ENCODE results near the gene ZMAT3.
"Not testable (repeated sequence)": the region's sequence is repeated elsewhere in the genome, so short reads cannot be mapped to it uniquely, and the experiment has no call there.

ZMAT3 gene

GRCh38 chr3:179079537-179079936 lies 7.9 kb upstream of the ZMAT3 start:
- Mint-ChIP-seq H3K36me3 (no peaks in the 10 kb centered on the region), H3K4me1 (peaks cover 32% of the 10 kb centered on the region), H3K27me3 (no peaks in the 10 kb centered on the region), H3K9me3 (no peaks in the 10 kb centered on the region), H3K27ac (no peak overlapping the region), H3K4me3 (no peak overlapping the region)
- ATAC-seq: no peak

GRCh38 chr3:179076243-179077027 lies 4.8 kb upstream of the ZMAT3 start:
- Mint-ChIP-seq H3K4me3 (no peak overlapping the region), H3K36me3 (no peaks in the 10 kb centered on the region), H3K9me3 (no peaks in the 10 kb centered on the region), H3K27ac (peak overlapping the region; percentile 31), H3K27me3 (no peaks in the 10 kb centered on the region), H3K4me1 (peaks cover 36% of the 10 kb centered on the region)
- ATAC-seq: no peak

GRCh38 chr3:179074656-179075055 lies 3.0 kb upstream of the ZMAT3 start:
- peak; percentile 85 for ATAC-seq
- Mint-ChIP-seq H3K4me1 (peaks cover 41% of the 10 kb centered on the region), H3K36me3 (no peaks in the 10 kb centered on the region), H3K9me3 (no peaks in the 10 kb centered on the region), H3K27me3 (no peaks in the 10 kb centered on the region), H3K27ac (peak overlapping the region; percentile 49), H3K4me3 (no peak overlapping the region)

GRCh38 chr3:179073816-179074215 lies 2.2 kb upstream of the ZMAT3 start:
- no peaks in the 10 kb centered on the region for H3K9me3 Mint-ChIP-seq
- peak overlapping the region; percentile 49 for H3K27ac Mint-ChIP-seq
- H3K4me1 Mint-ChIP-seq: peaks cover 48% of the 10 kb centered on the region
- H3K27me3 Mint-ChIP-seq: no peaks in the 10 kb centered on the region
- no peak for ATAC-seq
- H3K4me3 Mint-ChIP-seq: no peak overlapping the region
- H3K36me3 Mint-ChIP-seq: no peaks in the 10 kb centered on the region

- Mint-ChIP-seq H3K36me3 (peaks cover 11% of the 10 kb centered on the region), H3K9me3 (no peaks in the 10 kb centered on the region), H3K27ac (peak overlapping the region; percentile 81), H3K4me3 (peak overlapping the region; percentile 90), H3K4me1 (peaks cover 58% of the 10 kb centered on the region), H3K27me3 (no peaks in the 10 kb centered on the region)
- peak; percentile 46 for ATAC-seq
Measured at GRCh38 chr3:179072100-179072438, 460 bp upstream of the ZMAT3 start.

- Mint-ChIP-seq H3K9me3 (no peaks in the 10 kb centered on the region), H3K27ac (peak overlapping the region; percentile 81), H3K36me3 (peaks cover 20% of the 10 kb centered on the region), H3K4me3 (peak overlapping the region; percentile 90), H3K27me3 (no peaks in the 10 kb centered on the region), H3K4me1 (peaks cover 58% of the 10 kb centered on the region)
- ATAC-seq: no peak
Measured at GRCh38 chr3:179071027-179071322, 634 bp downstream of the ZMAT3 start.

GRCh38 chr3:179069762-179070390 lies 1.7 kb downstream of the ZMAT3 start:
- Mint-ChIP-seq H3K9me3 (no peaks in the 10 kb centered on the region), H3K4me3 (no peak overlapping the region), H3K36me3 (peaks cover 27% of the 10 kb centered on the region), H3K27ac (no peak overlapping the region), H3K4me1 (peaks cover 56% of the 10 kb centered on the region), H3K27me3 (no peaks in the 10 kb centered on the region)
- no peak for ATAC-seq

- Mint-ChIP-seq H3K27me3 (no peaks in the 10 kb centered on the region), H3K4me3 (peak overlapping the region; percentile 2), H3K4me1 (peaks cover 51% of the 10 kb centered on the region), H3K27ac (peak overlapping the region; percentile 17), H3K36me3 (peaks cover 35% of the 10 kb centered on the region), H3K9me3 (no peaks in the 10 kb centered on the region)
- ATAC-seq: no peak
Measured at GRCh38 chr3:179068779-179069530, 2.7 kb downstream of the ZMAT3 start.

GRCh38 chr3:179067839-179068238 lies 3.8 kb downstream of the ZMAT3 start:
- Mint-ChIP-seq H3K4me1 (peaks cover 42% of the 10 kb centered on the region), H3K4me3 (no peak overlapping the region), H3K36me3 (peaks cover 35% of the 10 kb centered on the region), H3K27me3 (no peaks in the 10 kb centered on the region), H3K27ac (no peak overlapping the region), H3K9me3 (no peaks in the 10 kb centered on the region)
- no peak for ATAC-seq

- Mint-ChIP-seq H3K36me3 (peaks cover 38% of the 10 kb centered on the region), H3K27me3 (no peaks in the 10 kb centered on the region), H3K4me1 (peaks cover 43% of the 10 kb centered on the region), H3K27ac (no peak overlapping the region), H3K9me3 (no peaks in the 10 kb centered on the region), H3K4me3 (no peak overlapping the region)
- ATAC-seq: no peak
Measured at GRCh38 chr3:179067291-179067690, 4.3 kb downstream of the ZMAT3 start.

GRCh38 chr3:179063945-179064560 lies 7.6 kb downstream of the ZMAT3 start:
- Mint-ChIP-seq H3K4me1 (peaks cover 53% of the 10 kb centered on the region), H3K4me3 (no peak overlapping the region), H3K27ac (no peak overlapping the region), H3K27me3 (no peaks in the 10 kb centered on the region), H3K36me3 (peaks cover 63% of the 10 kb centered on the region), H3K9me3 (no peaks in the 10 kb centered on the region)
- no peak for ATAC-seq

- Mint-ChIP-seq H3K27ac (no peak overlapping the region), H3K4me1 (peaks cover 24% of the 10 kb centered on the region), H3K27me3 (no peaks in the 10 kb centered on the region), H3K36me3 (peaks cover 55% of the 10 kb centered on the region), H3K4me3 (no peak overlapping the region), H3K9me3 (peaks cover 3% of the 10 kb centered on the region)
- no peak for ATAC-seq
Measured at GRCh38 chr3:179056326-179056725, 15.3 kb downstream of the ZMAT3 start.

- H3K36me3 Mint-ChIP-seq: peaks cover 59% of the 10 kb centered on the region
Measured at GRCh38 chr3:179054565-179054964, 17.0 kb downstream of the ZMAT3 start.

GRCh38 chr3:179046497-179047353 lies 24.9 kb downstream of the ZMAT3 start:
- H3K36me3 Mint-ChIP-seq: peaks cover 46% of the 10 kb centered on the region
- H3K27ac Mint-ChIP-seq: peak overlapping the region; percentile 87
- H3K4me1 Mint-ChIP-seq: peaks cover 57% of the 10 kb centered on the region
- no peaks in the 10 kb centered on the region for H3K27me3 Mint-ChIP-seq
- H3K4me3 Mint-ChIP-seq: peak overlapping the region; percentile 74
- H3K9me3 Mint-ChIP-seq: peaks cover 11% of the 10 kb centered on the region
- peak; percentile 95 for ATAC-seq

More at GRCh38 chr3:179054565-179054964, 17.0 kb downstream of the ZMAT3 start:
- Mint-ChIP-seq H3K4me1 (peaks cover 25% of the 10 kb centered on the region), H3K9me3 (peaks cover 12% of the 10 kb centered on the region)
- ATAC-seq, H3K27me3 Mint-ChIP-seq, H3K4me3 Mint-ChIP-seq, H3K27ac Mint-ChIP-seq: not testable (repeated sequence)

All from stimulated activated memory B cell treated with anti-CD40 and anti-IgM and Interleukin-4, amounts not matched to agents 10 μg/mL and 1 μg/mL and 100 μg/mL, for 72 hours (primary cell).